Activated CD4-positive, alpha-beta memory T cell treated with anti-CD3 and anti-CD28 coated beads for 36 hours (primary cell): ENCODE results near the gene MPPED2. TPM values are rescaled to one million over a fixed set of nuclear protein-coding genes. Genes with fewer than 3 reads are reported as not detected.

Experiments used
- CTCF ChIA-PET: fragments of 350-600 bp; sonication (Branson Sonifier 250); formaldehyde crosslinking; loops from one replicate; lab custom pipeline; 2021; ENCODE audit warnings: antibody characterized with exemption, inconsistent platforms; lab: Charles Lee
- POLR2A ChIA-PET: fragments of 350-600 bp; sonication (Branson Sonifier 250); formaldehyde crosslinking; loops from one replicate; lab custom pipeline; 2021; ENCODE audit warnings: antibody characterized with exemption; lab: Charles Lee
- DNase-seq: peaks from one replicate; pipeline ENCODE4 v3.0.0-alpha.2; 2020
- H3K27ac Mint-ChIP-seq: one replicate; pipeline ENCODE4 v1.8.0; 2021; ENCODE audit warnings: mixed read lengths
- H3K27me3 Mint-ChIP-seq: one replicate; pipeline ENCODE4 v1.8.0; 2021; ENCODE audit warnings: mixed read lengths
- H3K36me3 Mint-ChIP-seq: one replicate; pipeline ENCODE4 v1.8.0; 2021; ENCODE audit warnings: mixed read lengths
- H3K4me1 Mint-ChIP-seq: one replicate; pipeline ENCODE4 v1.8.0; 2021; ENCODE audit warnings: low read depth, mixed read lengths
- H3K4me3 Mint-ChIP-seq: one replicate; pipeline ENCODE4 v1.8.0; 2021; ENCODE audit warnings: mild to moderate bottlenecking, mixed read lengths
- H3K9me3 Mint-ChIP-seq: one replicate; pipeline ENCODE4 v1.8.0; 2021; ENCODE audit warnings: mixed read lengths
- intact Hi-C: fragments of 100-400 bp; cut with micrococcal nuclease; formaldehyde crosslinking; loops from one replicate; pipeline ENCODE4 v1.15.1; 2023
- total RNA-seq, 2 experiments: library from RNA; stranded (reverse); gene quantifications; one replicate each; pipeline ENCODE4 v1.2.3, GENCODE V29; 2021

MPPED2 gene
- total RNA-seq, 2 experiments from 2014 or later, result not detected

DNA sequence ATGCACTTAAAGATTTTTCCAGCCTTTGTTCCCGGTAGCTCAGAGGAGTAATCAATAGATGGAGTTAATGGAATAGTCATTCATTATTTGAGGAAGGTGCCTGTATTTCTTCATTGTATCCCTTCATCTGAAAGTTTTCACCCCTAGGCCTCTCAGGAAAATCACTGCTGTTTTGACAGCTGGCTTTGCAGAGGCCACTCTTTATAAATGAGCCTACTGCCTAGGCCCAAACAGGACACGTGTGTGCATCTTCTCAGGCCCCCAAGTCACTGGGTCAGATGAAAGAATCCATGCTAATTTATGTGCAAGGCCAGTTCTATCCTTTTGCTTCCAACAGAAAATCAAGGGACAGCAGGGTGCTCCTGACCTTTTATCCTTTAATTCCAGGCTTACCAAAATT, 76.8 kb downstream of the MPPED2 start:
- Mint-ChIP-seq H3K4me1 (no peaks in the 10 kb centered on the region), H3K4me3 (no peak overlapping the region), H3K9me3 (no peaks in the 10 kb centered on the region), H3K36me3 (no peaks in the 10 kb centered on the region), H3K27ac (no peak overlapping the region), H3K27me3 (no peaks in the 10 kb centered on the region)
- CTCF ChIA-PET, result no interaction called here
- POLR2A ChIA-PET, result no interaction called here
- intact Hi-C loops, result no loop called here
- no peak for DNase-seq

DNA sequence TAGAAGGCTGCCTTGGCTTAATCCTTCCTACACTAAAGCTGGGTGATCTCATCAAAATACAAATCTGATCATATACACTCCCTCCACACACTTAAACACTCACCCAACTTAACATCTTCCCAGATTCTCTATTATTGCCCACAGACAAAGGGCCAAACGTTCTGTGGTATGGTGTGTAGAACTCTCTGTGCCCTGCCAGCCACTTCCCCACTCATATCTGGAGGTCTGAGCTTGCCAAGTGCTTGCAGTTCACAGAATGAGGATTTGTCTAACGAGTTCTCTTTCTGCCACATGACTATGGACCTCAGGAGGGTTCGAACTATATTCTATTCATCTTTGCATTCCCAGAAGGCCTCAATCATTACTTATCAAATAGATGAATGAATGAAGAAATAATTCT, 77.6 kb downstream of the MPPED2 start:
- Mint-ChIP-seq H3K9me3 (no peaks in the 10 kb centered on the region), H3K27me3 (no peaks in the 10 kb centered on the region), H3K27ac (no peak overlapping the region), H3K4me3 (no peak overlapping the region), H3K36me3 (no peaks in the 10 kb centered on the region), H3K4me1 (no peaks in the 10 kb centered on the region)
- intact Hi-C loops, result no loop called here
- ChIA-PET POLR2A (no interaction called here), CTCF (no interaction called here)
- DNase-seq, result no peak

DNA sequence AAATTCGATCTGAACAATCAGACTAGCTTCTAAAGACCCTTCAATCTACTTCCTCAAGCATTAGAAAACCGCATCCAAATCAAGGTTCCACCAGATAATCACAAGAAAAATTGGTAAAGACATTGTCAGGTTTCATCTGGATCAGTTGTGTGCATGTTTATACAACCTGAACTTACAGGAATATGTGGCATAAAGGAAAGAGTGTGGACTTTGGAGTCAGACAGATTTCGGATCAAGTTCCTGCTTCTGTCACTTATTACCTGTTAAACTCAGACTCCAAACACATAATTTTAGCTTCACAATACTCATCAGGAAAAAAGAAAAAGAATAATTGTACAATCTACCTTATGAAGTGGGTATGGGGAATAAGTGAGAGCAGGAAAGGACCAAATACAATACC, 80.5 kb downstream of the MPPED2 start:
- no peak for DNase-seq
- H3K36me3 Mint-ChIP-seq, result no peaks in the 10 kb centered on the region

DNA sequence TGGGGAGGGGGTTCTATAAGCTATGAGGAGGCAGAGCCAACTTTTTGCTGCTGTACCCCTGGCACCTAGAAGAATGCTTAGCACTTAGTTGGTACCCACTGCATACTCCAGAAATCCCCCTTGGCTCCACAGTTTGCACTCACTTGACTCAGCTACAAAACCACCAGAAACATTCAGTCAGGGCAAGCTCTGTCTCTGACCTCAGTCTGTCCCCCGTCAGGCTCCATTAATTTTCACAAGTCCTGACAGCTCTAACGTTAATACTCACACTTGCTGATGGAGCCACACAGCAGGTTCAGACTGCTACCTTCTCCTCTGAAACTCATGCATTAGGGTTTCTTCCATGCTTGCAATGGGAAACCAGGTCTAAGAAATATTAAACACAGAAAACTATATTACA, 81.7 kb downstream of the MPPED2 start:
- POLR2A ChIA-PET, result no interaction called here
- Mint-ChIP-seq H3K36me3 (no peaks in the 10 kb centered on the region), H3K4me3 (no peak overlapping the region), H3K4me1 (no peaks in the 10 kb centered on the region), H3K9me3 (no peaks in the 10 kb centered on the region), H3K27me3 (no peaks in the 10 kb centered on the region), H3K27ac (no peak overlapping the region)
- CTCF ChIA-PET, result no interaction called here
- no peak for DNase-seq
- intact Hi-C loops, result no loop called here

More for the DNA sequence above, 80.5 kb downstream of the MPPED2 start:
- H3K4me1 Mint-ChIP-seq, result no peaks in the 10 kb centered on the region
- CTCF ChIA-PET, result no interaction called here
- no peaks in the 10 kb centered on the region for H3K9me3 Mint-ChIP-seq
- POLR2A ChIA-PET, result no interaction called here
- no peak overlapping the region for H3K4me3 Mint-ChIP-seq
- intact Hi-C loops, result no loop called here
- no peak overlapping the region for H3K27ac Mint-ChIP-seq
- no peaks in the 10 kb centered on the region for H3K27me3 Mint-ChIP-seq

DNA sequence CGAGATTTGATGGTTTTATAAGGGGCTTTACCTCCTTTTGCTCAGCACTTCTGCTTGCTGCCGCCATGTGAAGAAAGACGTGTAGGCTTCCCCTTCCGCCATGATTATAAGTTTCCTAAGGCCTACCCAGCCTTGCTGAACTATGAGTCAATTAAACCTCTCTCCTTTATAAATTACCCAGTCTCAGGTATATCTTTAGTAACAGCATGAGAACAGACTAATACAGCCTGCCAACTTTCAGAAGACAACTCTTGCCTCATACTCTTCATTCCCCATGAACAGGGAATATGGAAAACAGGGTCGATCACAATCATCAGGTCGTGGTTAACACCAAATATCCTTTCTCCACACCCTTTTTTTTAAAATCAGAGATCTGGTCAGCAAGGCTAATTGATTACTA, 83.0 kb downstream of the MPPED2 start:
- ChIA-PET POLR2A (no interaction called here), CTCF (no interaction called here)
- Mint-ChIP-seq H3K27ac (no peak overlapping the region), H3K36me3 (no peaks in the 10 kb centered on the region), H3K27me3 (no peaks in the 10 kb centered on the region), H3K9me3 (no peaks in the 10 kb centered on the region), H3K4me3 (no peak overlapping the region), H3K4me1 (no peaks in the 10 kb centered on the region)
- intact Hi-C loops, result no loop called here
- no peak for DNase-seq

DNA sequence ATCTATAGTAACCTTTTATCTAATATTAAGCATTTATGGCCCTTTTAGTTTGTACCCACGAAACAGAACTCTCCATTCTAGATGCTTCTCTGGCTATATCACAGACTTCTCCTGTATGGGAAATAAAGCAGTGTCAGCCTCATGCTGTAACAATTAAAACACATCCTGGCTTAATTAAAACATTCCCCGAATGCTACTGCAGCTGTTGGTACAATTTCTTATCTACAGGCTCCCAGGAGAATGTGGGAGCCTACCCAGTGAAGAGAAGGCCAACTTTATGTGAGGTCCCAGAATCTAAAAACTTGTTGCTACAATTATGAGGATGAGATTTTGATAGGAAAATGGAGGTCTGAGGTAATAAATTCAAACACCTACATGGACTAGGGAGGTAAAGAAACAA, 83.8 kb downstream of the MPPED2 start:
- no peaks in the 10 kb centered on the region for H3K27me3 Mint-ChIP-seq
- no peak overlapping the region for H3K27ac Mint-ChIP-seq
- ChIA-PET CTCF (no interaction called here), POLR2A (no interaction called here)
- intact Hi-C loops, result no loop called here
- no peaks in the 10 kb centered on the region for H3K36me3 Mint-ChIP-seq
- H3K9me3 Mint-ChIP-seq, result no peaks in the 10 kb centered on the region
- DNase-seq, result no peak
- no peaks in the 10 kb centered on the region for H3K4me1 Mint-ChIP-seq
- H3K4me3 Mint-ChIP-seq, result no peak overlapping the region

DNA sequence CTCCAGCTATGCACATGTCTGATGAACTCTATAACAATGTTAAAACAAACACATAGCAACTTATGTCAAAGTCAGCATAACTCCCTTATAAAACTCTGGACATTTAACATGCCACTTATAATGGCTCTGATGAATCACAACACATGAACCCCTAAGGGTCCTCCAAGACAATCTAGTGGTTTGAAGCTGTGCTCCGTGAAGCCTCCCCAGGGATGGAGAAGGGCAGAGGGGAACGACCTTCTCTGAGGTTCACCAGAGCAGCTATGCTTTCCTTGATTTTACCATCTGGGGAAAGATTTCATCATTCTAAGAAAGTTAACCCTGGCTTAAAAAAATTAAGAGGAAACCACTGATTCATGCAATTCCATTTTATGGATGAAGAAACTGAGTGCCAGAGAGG, 84.4 kb downstream of the MPPED2 start:
- DNase-seq, result no peak
- Mint-ChIP-seq H3K9me3 (no peaks in the 10 kb centered on the region), H3K4me1 (no peaks in the 10 kb centered on the region), H3K4me3 (no peak overlapping the region), H3K27me3 (no peaks in the 10 kb centered on the region), H3K36me3 (no peaks in the 10 kb centered on the region), H3K27ac (no peak overlapping the region)
- POLR2A ChIA-PET, result no interaction called here
- intact Hi-C loops, result no loop called here
- CTCF ChIA-PET, result no interaction called here

DNA sequence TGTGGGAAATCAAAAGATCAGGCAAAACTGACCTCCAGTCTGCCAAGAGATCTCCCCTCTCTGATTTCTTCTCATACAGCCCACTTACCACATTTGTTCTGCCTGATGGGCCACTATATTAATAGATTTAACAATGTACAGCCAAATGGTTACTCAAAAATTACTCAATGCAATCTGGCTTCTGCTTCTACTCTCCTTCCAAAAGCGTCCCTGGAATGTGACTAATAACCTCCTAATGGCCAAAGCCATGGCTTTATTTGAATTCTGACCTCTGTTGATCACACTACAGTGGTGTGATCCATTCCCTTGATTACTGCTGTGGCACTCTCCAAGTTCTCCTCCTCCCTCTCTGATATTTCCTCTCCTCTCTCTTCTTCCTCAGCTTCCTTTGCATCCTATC, 86.2 kb downstream of the MPPED2 start:
- H3K4me1 Mint-ChIP-seq, result no peaks in the 10 kb centered on the region
- no peaks in the 10 kb centered on the region for H3K36me3 Mint-ChIP-seq
- no peak for DNase-seq
- CTCF ChIA-PET, result no interaction called here
- H3K4me3 Mint-ChIP-seq, result no peak overlapping the region
- H3K27ac Mint-ChIP-seq, result no peak overlapping the region
- H3K9me3 Mint-ChIP-seq, result no peaks in the 10 kb centered on the region
- H3K27me3 Mint-ChIP-seq, result no peaks in the 10 kb centered on the region
- intact Hi-C loops, result no loop called here
- POLR2A ChIA-PET, result no interaction called here

DNA sequence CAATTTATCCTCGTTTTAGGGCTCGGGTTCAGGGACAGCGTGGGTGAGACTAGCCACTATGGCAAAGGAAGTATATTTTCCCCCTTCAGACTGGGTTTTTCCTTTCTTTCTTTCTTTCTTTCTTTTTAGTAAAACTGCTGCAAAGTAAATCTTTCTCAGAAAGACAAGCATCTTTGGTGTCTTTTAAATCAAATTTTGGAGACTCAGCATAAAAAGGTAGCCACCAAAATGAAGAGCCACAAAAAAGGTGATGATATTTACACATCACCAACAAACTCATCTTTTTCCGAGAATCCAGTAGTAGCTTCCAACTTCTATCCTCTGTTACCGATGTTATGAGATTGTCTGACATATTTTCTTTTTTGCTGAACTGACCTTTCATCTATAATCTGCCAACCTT, 88.6 kb downstream of the MPPED2 start:
- POLR2A ChIA-PET, result no interaction called here
- Mint-ChIP-seq H3K27me3 (no peaks in the 10 kb centered on the region), H3K4me1 (no peaks in the 10 kb centered on the region), H3K36me3 (no peaks in the 10 kb centered on the region), H3K9me3 (no peaks in the 10 kb centered on the region), H3K4me3 (no peak overlapping the region), H3K27ac (no peak overlapping the region)
- intact Hi-C loops, result no loop called here
- CTCF ChIA-PET, result no interaction called here
- no peak for DNase-seq

DNA sequence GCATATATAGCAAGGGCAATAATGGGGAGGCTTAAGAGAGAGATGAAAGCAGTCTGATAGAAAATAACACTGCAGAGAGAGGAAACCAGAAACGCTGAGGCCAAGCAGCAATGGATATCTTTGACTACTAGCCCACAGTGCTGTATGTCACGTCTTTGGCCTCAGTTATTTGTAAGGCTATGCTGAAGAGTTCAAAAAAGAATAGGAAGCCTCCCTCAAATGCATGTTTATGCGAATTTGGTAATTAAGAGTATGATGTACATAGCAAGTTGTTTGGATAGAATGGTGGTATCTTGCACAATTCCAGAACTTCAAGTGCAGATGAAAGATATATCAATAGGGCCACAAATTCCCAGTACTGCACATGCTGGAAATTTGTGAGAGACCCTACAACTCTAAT, 89.2 kb downstream of the MPPED2 start:
- H3K27ac Mint-ChIP-seq, result no peak overlapping the region
- H3K36me3 Mint-ChIP-seq, result no peaks in the 10 kb centered on the region
- no peaks in the 10 kb centered on the region for H3K27me3 Mint-ChIP-seq
- H3K4me1 Mint-ChIP-seq, result no peaks in the 10 kb centered on the region
- H3K4me3 Mint-ChIP-seq, result no peak overlapping the region
- intact Hi-C loops, result no loop called here
- H3K9me3 Mint-ChIP-seq, result no peaks in the 10 kb centered on the region
- ChIA-PET POLR2A (no interaction called here), CTCF (no interaction called here)
- DNase-seq, result no peak

DNA sequence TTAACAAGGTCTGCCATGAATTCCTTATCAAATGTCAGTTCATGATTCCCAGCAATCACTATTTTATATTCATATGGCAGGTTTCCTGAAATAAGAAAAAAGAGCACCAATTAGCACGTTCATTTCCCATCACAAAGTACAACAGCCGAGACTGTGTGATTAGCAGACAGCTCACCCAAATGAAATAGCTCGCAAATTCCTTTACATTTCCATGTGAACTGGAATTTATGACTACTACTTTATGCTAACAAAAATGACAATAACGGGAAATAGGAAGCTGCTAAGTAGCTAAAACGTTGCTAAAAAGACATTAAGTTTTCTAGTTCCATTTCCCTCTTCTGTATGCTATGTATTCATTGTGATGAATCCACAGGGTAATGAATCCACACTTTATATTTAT, 90.7 kb downstream of the MPPED2 start:
- Mint-ChIP-seq H3K27me3 (no peaks in the 10 kb centered on the region), H3K4me3 (no peak overlapping the region), H3K27ac (no peak overlapping the region), H3K9me3 (no peaks in the 10 kb centered on the region), H3K4me1 (no peaks in the 10 kb centered on the region), H3K36me3 (no peaks in the 10 kb centered on the region)
- DNase-seq, result no peak
- intact Hi-C loops, result no loop called here
- CTCF ChIA-PET, result no interaction called here
- POLR2A ChIA-PET, result no interaction called here

DNA sequence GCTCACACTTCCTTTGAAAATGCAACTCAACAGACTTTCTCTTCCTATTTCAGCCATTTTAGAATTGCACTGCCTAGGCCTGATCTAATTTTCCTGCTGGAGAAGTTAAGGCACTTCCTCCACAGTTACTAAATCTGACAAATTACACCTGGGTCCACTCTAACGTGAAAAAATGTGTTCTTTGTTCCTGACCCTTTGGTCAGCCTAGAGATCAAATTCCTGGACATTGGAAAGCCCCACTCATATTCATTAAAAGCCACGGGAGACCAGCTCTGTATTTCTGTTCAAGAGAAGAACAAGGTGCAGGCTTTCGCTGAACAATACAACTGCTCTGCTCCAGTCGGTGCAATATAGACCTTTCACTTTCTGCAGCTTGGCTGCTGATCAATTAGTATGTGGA, 96.6 kb downstream of the MPPED2 start:
- intact Hi-C loops, result no loop called here
- Mint-ChIP-seq H3K36me3 (no peaks in the 10 kb centered on the region), H3K27ac (no peak overlapping the region), H3K9me3 (no peaks in the 10 kb centered on the region), H3K4me1 (no peaks in the 10 kb centered on the region), H3K27me3 (no peaks in the 10 kb centered on the region), H3K4me3 (no peak overlapping the region)
- ChIA-PET CTCF (no interaction called here), POLR2A (no interaction called here)
- DNase-seq, result no peak

DNA sequence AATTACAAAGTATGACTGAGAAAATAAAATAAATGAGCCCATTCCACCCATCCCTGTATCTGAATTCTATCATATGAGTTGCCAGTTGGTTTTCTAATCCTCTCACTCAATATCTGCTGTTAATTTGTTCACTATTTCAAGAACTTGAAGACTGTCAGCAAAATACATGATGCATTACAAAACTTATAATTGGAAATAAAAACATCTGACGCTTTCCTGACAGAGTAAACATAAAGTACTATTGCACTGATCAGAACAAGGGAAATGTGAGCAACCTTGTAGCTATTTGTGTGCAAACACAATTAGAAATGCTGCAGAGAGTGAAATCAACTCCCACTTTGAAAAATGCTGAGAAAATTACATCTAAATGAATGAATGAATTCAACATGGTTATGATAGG, 97.1 kb downstream of the MPPED2 start:
- intact Hi-C loops, result no loop called here
- H3K9me3 Mint-ChIP-seq, result no peaks in the 10 kb centered on the region
- no peak overlapping the region for H3K4me3 Mint-ChIP-seq
- POLR2A ChIA-PET, result no interaction called here
- no peaks in the 10 kb centered on the region for H3K36me3 Mint-ChIP-seq
- CTCF ChIA-PET, result no interaction called here
- no peak for DNase-seq
- H3K27me3 Mint-ChIP-seq, result no peaks in the 10 kb centered on the region
- no peaks in the 10 kb centered on the region for H3K4me1 Mint-ChIP-seq
- H3K27ac Mint-ChIP-seq, result no peak overlapping the region
